PC-9 (cell line): ENCODE measurements around the gene MPZL2.

Experiments
- EZH2 ChIP-seq: fragments of 200-600 bp; sonication (generic); IDR thresholded peaks from 2 replicates; pipeline ENCODE4 v1.8.0; 2017; ENCODE audit warnings: antibody characterized with exemption, low read depth
- TF ChIP-seq, protein P1 (sequence below): fragments of 200-600 bp; sonication (generic); conservative IDR thresholded peaks from 2 replicates; pipeline ENCODE4 v1.6.1; 2017; ENCODE audit warnings: mixed run types, antibody characterized with exemption, mild to moderate bottlenecking, moderate library complexity

DNA sequence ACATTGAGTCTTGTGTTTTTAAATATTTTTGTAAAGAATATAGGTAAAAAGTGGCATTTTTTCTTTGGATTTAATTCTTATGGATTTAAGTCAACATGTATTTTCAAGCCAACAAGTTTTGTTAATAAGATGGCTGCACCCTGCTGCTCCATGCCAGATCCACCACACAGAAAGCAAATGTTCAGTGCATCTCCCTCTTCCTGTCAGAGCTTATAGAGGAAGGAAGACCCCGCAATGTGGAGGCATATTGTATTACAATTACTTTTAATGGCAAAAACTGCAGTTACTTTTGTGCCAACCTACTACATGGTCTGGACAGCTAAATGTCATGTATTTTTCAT, 40.1 kb upstream of the MPZL2 start:
- TF ChIP-seq EZH2: no peak
- TF ChIP-seq, protein P1, sequence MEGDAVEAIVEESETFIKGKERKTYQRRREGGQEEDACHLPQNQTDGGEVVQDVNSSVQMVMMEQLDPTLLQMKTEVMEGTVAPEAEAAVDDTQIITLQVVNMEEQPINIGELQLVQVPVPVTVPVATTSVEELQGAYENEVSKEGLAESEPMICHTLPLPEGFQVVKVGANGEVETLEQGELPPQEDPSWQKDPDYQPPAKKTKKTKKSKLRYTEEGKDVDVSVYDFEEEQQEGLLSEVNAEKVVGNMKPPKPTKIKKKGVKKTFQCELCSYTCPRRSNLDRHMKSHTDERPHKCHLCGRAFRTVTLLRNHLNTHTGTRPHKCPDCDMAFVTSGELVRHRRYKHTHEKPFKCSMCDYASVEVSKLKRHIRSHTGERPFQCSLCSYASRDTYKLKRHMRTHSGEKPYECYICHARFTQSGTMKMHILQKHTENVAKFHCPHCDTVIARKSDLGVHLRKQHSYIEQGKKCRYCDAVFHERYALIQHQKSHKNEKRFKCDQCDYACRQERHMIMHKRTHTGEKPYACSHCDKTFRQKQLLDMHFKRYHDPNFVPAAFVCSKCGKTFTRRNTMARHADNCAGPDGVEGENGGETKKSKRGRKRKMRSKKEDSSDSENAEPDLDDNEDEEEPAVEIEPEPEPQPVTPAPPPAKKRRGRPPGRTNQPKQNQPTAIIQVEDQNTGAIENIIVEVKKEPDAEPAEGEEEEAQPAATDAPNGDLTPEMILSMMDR: no peak
